DMS153 treated with DMSO at 0.1 percent for 48 hours (cell line): ENCODE results near the gene SLC25A22.

Experiments
- DNase-seq: peaks from one replicate; lab custom pipeline; 2025; ENCODE audit not compliant: unreplicated experiment; lab: John Stamatoyannopoulos, UW

Gene SLC25A22

DNA sequence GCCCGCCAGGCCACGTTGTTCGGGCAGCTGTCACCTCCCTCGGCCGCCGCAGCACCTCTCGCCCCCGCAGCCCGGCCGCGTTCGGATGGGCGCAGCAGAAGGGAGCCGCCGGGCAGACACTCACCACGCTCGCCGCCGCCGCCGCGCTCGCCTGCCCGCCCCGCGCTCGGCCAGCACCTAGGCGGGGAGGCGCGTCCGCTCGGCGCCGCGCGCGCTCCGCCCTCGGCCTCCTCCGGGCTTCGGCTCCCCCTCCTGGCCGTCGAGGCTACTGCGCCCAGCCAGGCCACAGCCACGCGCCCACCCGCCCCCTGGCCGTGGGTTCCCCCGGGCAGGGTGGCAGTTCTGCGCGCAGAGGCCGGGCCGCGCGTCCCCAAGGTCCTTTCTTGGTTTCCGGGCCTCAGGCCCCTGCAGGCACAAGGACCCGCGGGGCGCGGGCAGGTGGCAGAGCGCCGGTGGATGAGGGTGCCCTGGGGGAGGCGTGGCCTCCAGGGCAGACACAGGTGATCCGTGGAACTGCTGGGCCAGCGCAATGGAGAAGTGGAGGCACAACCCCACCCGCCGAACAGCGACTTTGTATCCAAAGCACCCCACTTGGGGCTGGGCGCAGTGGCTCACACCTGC is at the start of gene SLC25A22:
SLC25A22 (minus strand) TSS at position 189 of the 621 bp plus-strand sequence. CDS start 3,275 bp downstream, outside the sequence.
- peak; percentile 54 for DNase-seq

DNA sequence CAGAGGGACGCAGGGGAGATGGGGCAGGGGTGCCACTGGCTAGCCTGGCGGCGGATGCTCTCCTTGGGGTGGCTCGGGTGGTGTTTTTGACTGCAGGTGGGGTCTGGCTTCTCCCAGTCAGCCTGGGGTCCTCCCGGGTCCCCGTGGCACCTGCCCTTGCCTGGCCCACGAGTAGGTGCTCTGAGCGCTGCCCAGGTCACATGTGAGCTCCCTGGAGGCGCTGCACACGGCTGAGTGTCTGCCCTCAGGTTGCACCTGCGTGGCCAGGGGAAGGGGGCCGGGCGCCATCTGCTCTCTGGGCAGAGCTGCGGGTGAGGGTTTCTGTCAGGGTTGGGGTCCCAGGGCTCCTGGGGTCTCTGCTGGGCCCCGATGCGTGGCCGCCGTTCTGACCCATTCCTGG is 49.8 kb upstream of the SLC25A22 start:
- no peak for DNase-seq

DNA sequence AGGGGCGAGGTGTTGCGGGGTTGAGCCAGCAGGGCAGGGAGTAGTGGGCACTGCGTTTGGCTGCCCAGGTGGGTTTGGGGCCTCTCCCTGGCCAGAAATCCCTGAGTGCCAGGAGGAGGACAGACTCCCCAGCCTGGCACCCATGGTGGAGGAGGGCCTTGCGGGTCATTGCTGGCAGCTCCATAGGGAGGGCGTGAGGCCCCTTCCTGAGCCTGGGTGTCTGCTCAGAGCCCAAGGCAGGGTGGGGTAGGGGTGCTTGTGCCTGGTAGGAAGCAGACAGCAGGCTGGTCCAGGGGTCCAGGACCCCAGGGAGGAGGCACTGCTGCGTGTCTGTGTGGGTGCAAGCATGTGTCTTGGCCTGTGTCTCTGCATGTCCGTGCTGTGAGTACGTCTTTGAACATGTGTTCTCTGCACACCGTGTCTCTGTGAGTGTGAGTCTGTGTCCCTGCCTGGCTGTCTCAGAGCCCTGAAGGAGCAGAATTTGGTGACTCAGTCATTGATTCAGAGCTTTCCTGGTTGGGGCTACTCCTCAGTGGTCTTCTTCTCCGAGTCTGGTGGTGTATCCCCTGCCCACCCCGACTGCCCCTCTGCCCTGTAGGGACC is 48.5 kb upstream of the SLC25A22 start:
- DNase-seq = no peak

DNA sequence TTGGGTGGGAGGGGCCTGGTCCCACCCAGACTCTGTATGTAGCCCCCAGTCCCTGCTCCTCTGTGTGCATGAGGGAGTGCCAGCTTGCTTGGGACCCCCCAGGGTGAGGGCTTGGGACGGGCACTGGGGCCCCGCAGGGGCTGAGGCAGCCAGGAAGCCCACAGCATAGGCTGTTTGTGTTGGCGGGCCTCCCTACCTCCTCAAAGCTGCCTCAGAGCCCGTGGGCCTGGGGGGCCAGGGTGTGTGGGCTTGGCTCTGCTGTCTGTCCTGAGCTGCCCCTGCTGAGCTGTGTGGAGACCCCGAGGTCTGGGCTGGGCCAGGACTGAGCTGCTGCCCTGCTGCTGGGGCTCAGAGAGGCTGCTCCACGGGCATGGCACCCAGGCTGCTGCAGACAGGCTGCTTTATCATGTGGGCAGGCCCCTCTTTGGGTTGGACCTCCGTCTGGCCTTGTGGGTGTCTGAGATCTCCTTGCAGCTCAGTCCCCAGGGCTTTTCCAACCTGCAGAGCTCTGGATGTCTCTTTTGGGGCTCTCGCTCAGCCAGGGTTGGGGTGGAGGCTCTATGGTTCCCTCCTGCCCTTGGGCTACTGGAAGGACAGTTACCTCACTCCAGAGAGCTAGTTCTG is 47.9 kb upstream of the SLC25A22 start:
- no peak for DNase-seq

DNA sequence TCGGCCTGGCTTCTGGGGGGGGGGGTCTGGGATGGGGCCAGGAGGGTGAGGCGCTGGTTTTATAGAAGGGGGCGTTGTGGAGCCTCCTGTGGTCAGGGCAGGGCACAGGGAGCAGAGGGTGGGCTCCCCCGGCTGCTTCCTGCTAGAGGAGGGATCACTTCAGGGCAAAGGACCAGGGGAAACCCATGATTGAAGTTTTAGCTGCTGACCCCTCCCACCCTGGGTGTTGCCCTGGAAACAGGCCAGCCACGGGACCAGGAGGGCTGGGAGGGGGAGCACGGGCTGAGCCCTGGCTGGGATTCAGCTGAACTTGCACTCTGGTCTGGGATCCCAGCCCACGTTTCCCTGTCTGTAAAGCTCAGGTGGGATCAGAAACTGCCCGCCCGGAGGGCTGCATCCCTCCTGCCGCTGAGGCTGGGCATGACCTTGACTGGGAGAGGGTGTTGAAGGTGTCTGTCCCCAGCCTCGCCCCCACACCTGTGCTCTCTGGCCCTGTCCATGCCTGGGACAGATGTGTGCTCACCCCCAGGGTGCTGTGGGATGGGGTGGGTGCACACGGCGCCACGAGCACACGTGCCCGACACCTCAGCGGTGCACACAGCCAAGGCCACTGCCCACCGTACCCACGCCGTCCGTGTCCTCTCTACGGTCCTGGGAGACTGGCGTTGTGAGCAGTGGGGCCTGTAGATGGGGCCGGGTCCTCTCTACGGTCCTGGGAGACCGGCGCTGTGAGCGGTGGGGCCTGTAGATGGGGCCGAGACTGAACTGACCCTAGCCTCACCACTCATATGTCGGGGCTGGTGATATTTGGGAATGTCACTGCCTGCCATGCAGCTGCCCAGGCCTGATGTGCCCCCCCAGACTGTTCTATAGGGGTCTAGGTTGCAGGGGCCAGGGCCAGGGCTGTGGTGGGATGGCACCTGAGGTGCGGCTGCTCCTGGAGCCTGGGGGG is 46.9 kb upstream of the SLC25A22 start:
- no peak for DNase-seq

GRCh38 chr11:843818-844692 is 46.0 kb upstream of the SLC25A22 start:
- no peak for DNase-seq

- no peak for DNase-seq
Measured at GRCh38 chr11:843086-843734, 45.1 kb upstream of the SLC25A22 start.

GRCh38 chr11:842370-843002 is 44.4 kb upstream of the SLC25A22 start, which contains the start of the genes POLR2L and TSPAN4:
TSS of gene POLR2L (minus strand) at chr11:842529. CDS start at chr11:842508, 21 bp downstream.
TSS of gene TSPAN4 (plus strand) at chr11:842852. CDS start at chr11:850305, 7,453 bp downstream.
- peak; percentile 46 for DNase-seq

GRCh38 chr11:841981-842369 is 43.9 kb upstream of the SLC25A22 start:
- DNase-seq = no peak

- no peak for DNase-seq
Measured at GRCh38 chr11:839875-840617, 42.0 kb upstream of the SLC25A22 start.

- no peak for DNase-seq
Measured at GRCh38 chr11:839280-839623, 41.2 kb upstream of the SLC25A22 start.

GRCh38 chr11:838441-839279 is 40.6 kb upstream of the SLC25A22 start:
- DNase-seq = no peak

- no peak for DNase-seq
Measured at GRCh38 chr11:837990-838307, 39.9 kb upstream of the SLC25A22 start.

GRCh38 chr11:837189-837989 is 39.3 kb upstream of the SLC25A22 start:
- DNase-seq = no peak

GRCh38 chr11:836700-837099 is 38.6 kb upstream of the SLC25A22 start:
- no peak for DNase-seq

DNA sequence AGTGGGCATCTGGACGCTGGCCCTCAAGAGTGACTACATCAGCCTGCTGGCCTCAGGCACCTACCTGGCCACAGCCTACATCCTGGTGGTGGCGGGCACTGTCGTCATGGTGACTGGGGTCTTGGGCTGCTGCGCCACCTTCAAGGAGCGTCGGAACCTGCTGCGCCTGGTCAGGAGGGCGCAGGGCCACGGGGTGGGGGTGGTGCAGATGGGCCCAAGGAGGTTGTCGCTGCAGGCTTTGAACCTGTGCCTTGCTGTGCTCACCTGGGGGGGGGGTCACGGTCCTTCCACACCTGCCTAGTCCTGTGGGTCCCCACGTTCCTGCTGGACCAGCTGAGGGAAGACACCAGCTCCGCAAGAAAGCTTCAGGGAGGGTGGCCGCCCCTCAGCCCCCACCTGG is 38.2 kb upstream of the SLC25A22 start:
- no peak for DNase-seq
